SK-N-SH treated with all-trans-retinoic acid at 6 μM for 48 hours (cell line): ENCODE data around the gene FGF14.

Experiments used
- ATAC-seq: fragments of 200-7000 bp; cut with Tn5 transposase; 3 replicates; pipeline ENCODE4 v1.9.1; 2020; ENCODE audit warnings: mild to moderate bottlenecking, moderate library complexity
- ARNTL ChIP-seq: fragments of 450-650 bp; formaldehyde crosslinking; IDR thresholded peaks from 2 replicates; pipeline ENCODE4 v1.5.0; 2020; ENCODE audit warnings: low read depth, mild to moderate bottlenecking, moderate library complexity, borderline replicate concordance
- BACH2 ChIP-seq: fragments of 250-450 bp; sonication (Bioruptor Pico); IDR thresholded peaks from 2 replicates; pipeline ENCODE4 v1.9.0; 2021; ENCODE audit warnings: mild to moderate bottlenecking, borderline replicate concordance
- CREB5 ChIP-seq: fragments of 250-450 bp; sonication (Bioruptor Pico); IDR thresholded peaks from 2 replicates; pipeline ENCODE4 v1.5.1; 2020; ENCODE audit warnings: low read depth, mild to moderate bottlenecking, moderate library complexity
- CSDC2 ChIP-seq: fragments of 250-450 bp; sonication (Bioruptor Pico); IDR thresholded peaks from 2 replicates; pipeline ENCODE4 v1.5.0; 2020; ENCODE audit warnings: mild to moderate bottlenecking, moderate library complexity
- ESRRG ChIP-seq: fragments of 250-450 bp; sonication (Bioruptor Pico); IDR thresholded peaks from 2 replicates; pipeline ENCODE4 v1.6.1; 2021; ENCODE audit warnings: mild to moderate bottlenecking
- GLIS3 ChIP-seq: fragments of 250-450 bp; sonication (Bioruptor Pico); IDR thresholded peaks from 2 replicates; pipeline ENCODE4 v1.5.0; 2020; ENCODE audit warnings: mild to moderate bottlenecking, moderate library complexity
- ISL1 ChIP-seq: fragments of 250-450 bp; sonication (Bioruptor Pico); IDR thresholded peaks from 2 replicates; pipeline ENCODE4 v2.1.2; 2022; ENCODE audit warnings: mild to moderate bottlenecking, moderate library complexity
- POU6F1 ChIP-seq: fragments of 250-450 bp; sonication (Bioruptor Pico); IDR thresholded peaks from 2 replicates; pipeline ENCODE4 v1.8.0; 2021; ENCODE audit warnings: low read depth, mild to moderate bottlenecking, moderate library complexity, borderline replicate concordance
- PPARA ChIP-seq: fragments of 250-450 bp; sonication (Bioruptor Pico); IDR thresholded peaks from 2 replicates; pipeline ENCODE4 v1.5.0; 2020; ENCODE audit warnings: mild to moderate bottlenecking, borderline replicate concordance
- RARB ChIP-seq: fragments of 250-450 bp; sonication (Bioruptor Pico); IDR thresholded peaks from 2 replicates; pipeline ENCODE4 v1.8.0; 2021; ENCODE audit warnings: mild to moderate bottlenecking, moderate library complexity
- SNAI2 ChIP-seq: fragments of 250-450 bp; sonication (Bioruptor Pico); IDR thresholded peaks from 2 replicates; pipeline ENCODE4 v1.5.0; 2020; ENCODE audit warnings: mild to moderate bottlenecking, moderate library complexity
- TCF4 ChIP-seq: fragments of 250-450 bp; sonication (Bioruptor Pico); IDR thresholded peaks from 2 replicates; pipeline ENCODE4 v1.8.0; 2021; ENCODE audit warnings: mild to moderate bottlenecking, moderate library complexity, borderline replicate concordance
- TOX ChIP-seq: fragments of 250-450 bp; sonication (Bioruptor Pico); IDR thresholded peaks from 2 replicates; pipeline ENCODE4 v1.8.0; 2021; ENCODE audit warnings: mild to moderate bottlenecking, moderate library complexity, borderline replicate concordance
- ZC3H10 ChIP-seq: fragments of 250-450 bp; sonication (Bioruptor Pico); IDR thresholded peaks from 2 replicates; pipeline ENCODE4 v1.5.1; 2021; ENCODE audit warnings: mild to moderate bottlenecking, moderate library complexity
- ZFP3 ChIP-seq: fragments of 250-450 bp; sonication (Bioruptor Pico); IDR thresholded peaks from 2 replicates; pipeline ENCODE4 v1.5.0; 2020; ENCODE audit warnings: mild to moderate bottlenecking, moderate library complexity
- ZNF70 ChIP-seq: fragments of 450-650 bp; formaldehyde crosslinking; IDR thresholded peaks from 2 replicates; pipeline ENCODE4 v1.5.0; 2020; ENCODE audit warnings: mild to moderate bottlenecking, moderate library complexity
- ZNF8 ChIP-seq: fragments of 450-650 bp; formaldehyde crosslinking; IDR thresholded peaks from 2 replicates; pipeline ENCODE4 v1.5.0; 2020; ENCODE audit warnings: mild to moderate bottlenecking, moderate library complexity
- TF ChIP-seq, protein P1 (sequence below): fragments of 250-450 bp; sonication (Bioruptor Pico); IDR thresholded peaks from 2 replicates; pipeline ENCODE4 v1.8.0; 2020; ENCODE audit warnings: mild to moderate bottlenecking, moderate library complexity, borderline replicate concordance
- TF ChIP-seq, protein P2 (sequence below): fragments of 250-450 bp; sonication (Bioruptor Pico); IDR thresholded peaks from 2 replicates; pipeline ENCODE4 v1.5.1; 2021; ENCODE audit warnings: mild to moderate bottlenecking, moderate library complexity
- TF ChIP-seq, protein P3 (sequence below): fragments of 250-450 bp; sonication (Bioruptor Pico); IDR thresholded peaks from 2 replicates; pipeline ENCODE4 v1.5.0; 2020; ENCODE audit warnings: mild to moderate bottlenecking, moderate library complexity

Gene FGF14

GRCh38 chr13:101837288-101837687 is 564.6 kb downstream of the FGF14 start:
- no peak for ATAC-seq
- no peak for TF ChIP-seq PPARA
- TF ChIP-seq ZFP3 = no peak
- TF ChIP-seq, protein P1, sequence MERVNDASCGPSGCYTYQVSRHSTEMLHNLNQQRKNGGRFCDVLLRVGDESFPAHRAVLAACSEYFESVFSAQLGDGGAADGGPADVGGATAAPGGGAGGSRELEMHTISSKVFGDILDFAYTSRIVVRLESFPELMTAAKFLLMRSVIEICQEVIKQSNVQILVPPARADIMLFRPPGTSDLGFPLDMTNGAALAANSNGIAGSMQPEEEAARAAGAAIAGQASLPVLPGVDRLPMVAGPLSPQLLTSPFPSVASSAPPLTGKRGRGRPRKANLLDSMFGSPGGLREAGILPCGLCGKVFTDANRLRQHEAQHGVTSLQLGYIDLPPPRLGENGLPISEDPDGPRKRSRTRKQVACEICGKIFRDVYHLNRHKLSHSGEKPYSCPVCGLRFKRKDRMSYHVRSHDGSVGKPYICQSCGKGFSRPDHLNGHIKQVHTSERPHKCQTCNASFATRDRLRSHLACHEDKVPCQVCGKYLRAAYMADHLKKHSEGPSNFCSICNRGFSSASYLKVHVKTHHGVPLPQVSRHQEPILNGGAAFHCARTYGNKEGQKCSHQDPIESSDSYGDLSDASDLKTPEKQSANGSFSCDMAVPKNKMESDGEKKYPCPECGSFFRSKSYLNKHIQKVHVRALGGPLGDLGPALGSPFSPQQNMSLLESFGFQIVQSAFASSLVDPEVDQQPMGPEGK (CRISPR knock-in tag) = no peak

- no peak for ATAC-seq
- TF ChIP-seq ISL1 (CRISPR knock-in tag) (no peak), TCF4 (CRISPR knock-in tag) (no peak), ZNF70 (CRISPR knock-in tag) (no peak), GLIS3 (CRISPR knock-in tag) (no peak), PPARA (no peak), RARB (CRISPR knock-in tag) (no peak), ZNF8 (CRISPR knock-in tag) (no peak), BACH2 (CRISPR knock-in tag) (no peak)
- TF ChIP-seq, protein P2, sequence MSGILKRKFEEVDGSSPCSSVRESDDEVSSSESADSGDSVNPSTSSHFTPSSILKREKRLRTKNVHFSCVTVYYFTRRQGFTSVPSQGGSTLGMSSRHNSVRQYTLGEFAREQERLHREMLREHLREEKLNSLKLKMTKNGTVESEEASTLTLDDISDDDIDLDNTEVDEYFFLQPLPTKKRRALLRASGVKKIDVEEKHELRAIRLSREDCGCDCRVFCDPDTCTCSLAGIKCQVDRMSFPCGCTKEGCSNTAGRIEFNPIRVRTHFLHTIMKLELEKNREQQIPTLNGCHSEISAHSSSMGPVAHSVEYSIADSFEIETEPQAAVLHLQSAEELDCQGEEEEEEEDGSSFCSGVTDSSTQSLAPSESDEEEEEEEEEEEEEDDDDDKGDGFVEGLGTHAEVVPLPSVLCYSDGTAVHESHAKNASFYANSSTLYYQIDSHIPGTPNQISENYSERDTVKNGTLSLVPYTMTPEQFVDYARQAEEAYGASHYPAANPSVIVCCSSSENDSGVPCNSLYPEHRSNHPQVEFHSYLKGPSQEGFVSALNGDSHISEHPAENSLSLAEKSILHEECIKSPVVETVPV = no peak
- TF ChIP-seq, protein P3, sequence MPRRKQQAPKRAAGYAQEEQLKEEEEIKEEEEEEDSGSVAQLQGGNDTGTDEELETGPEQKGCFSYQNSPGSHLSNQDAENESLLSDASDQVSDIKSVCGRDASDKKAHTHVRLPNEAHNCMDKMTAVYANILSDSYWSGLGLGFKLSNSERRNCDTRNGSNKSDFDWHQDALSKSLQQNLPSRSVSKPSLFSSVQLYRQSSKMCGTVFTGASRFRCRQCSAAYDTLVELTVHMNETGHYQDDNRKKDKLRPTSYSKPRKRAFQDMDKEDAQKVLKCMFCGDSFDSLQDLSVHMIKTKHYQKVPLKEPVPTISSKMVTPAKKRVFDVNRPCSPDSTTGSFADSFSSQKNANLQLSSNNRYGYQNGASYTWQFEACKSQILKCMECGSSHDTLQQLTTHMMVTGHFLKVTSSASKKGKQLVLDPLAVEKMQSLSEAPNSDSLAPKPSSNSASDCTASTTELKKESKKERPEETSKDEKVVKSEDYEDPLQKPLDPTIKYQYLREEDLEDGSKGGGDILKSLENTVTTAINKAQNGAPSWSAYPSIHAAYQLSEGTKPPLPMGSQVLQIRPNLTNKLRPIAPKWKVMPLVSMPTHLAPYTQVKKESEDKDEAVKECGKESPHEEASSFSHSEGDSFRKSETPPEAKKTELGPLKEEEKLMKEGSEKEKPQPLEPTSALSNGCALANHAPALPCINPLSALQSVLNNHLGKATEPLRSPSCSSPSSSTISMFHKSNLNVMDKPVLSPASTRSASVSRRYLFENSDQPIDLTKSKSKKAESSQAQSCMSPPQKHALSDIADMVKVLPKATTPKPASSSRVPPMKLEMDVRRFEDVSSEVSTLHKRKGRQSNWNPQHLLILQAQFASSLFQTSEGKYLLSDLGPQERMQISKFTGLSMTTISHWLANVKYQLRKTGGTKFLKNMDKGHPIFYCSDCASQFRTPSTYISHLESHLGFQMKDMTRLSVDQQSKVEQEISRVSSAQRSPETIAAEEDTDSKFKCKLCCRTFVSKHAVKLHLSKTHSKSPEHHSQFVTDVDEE = no peak
These were observed 565.9 kb downstream of the FGF14 start for GRCh38 chr13:101835920-101836319.

DNA sequence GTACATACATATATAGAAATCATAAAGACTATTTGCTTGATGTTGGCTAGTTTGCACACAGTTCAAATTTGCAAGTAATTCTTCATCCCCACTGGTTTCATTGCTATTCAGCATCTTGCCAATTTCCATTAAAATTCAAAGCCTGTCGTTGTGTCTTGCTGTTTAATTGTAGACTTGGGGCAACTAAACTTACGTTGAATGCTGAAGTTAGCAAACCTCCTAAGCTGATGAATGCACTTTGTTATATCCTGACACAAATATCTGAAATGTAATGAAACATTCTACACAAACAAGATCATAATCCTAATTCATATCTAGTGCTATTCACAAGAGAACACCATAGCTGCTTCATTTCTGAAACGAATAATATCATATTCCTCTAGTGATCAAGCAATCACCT is 568.2 kb downstream of the FGF14 start:
- TF ChIP-seq ISL1 (CRISPR knock-in tag) = no peak
- no peak for TF ChIP-seq TCF4 (CRISPR knock-in tag)
- no peak for TF ChIP-seq PPARA
- TF ChIP-seq GLIS3 (CRISPR knock-in tag) = no peak
- no peak for TF ChIP-seq ZNF8 (CRISPR knock-in tag)
- TF ChIP-seq, protein P2 = no peak
- TF ChIP-seq ESRRG (CRISPR knock-in tag) = no peak
- TF ChIP-seq TOX (CRISPR knock-in tag) = no peak
- ATAC-seq = no peak

GRCh38 chr13:101830035-101830434 is 571.8 kb downstream of the FGF14 start:
- TF ChIP-seq SNAI2 (no peak), ZFP3 (no peak), CREB5 (CRISPR knock-in tag) (no peak), TOX (CRISPR knock-in tag) (no peak), CSDC2 (no peak), BACH2 (CRISPR knock-in tag) (no peak), ARNTL (CRISPR knock-in tag) (no peak), GLIS3 (CRISPR knock-in tag) (no peak), POU6F1 (CRISPR knock-in tag) (no peak), ZC3H10 (CRISPR knock-in tag) (no peak), RARB (CRISPR knock-in tag) (no peak)
- TF ChIP-seq, protein P2 = no peak
- ATAC-seq = no peak
